ENCODE data around the gene PSD2. TPM values are rescaled to one million over a fixed set of nuclear protein-coding genes. Genes with fewer than 3 reads are reported as not detected.

Gene PSD2
- total RNA-seq, 1 experiment from 2014 or later: 0.22 TPM

DNA sequence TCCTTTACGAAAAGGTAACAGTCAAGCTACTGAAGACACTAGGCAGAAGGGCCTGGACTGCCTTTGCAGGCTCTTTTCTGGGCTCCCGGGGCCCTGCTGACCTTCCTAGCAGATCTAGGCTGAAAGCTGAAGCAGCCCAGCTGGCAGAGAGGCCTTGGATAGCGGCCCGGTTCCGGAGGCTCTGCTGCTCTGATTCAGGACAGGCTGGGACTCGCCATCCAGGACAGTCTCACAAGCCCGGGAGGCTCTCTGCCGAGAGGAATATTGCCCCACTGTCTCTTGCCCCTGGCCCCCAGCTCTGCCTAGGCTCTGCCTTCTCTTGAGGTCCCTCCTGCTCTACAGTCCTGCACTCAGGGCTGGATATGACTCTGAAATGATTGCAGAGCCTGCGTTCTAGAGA is 67.8 kb downstream of the PSD2 start:
- H3K9ac ChIP-seq (ENCODE audit: extremely low read depth, insufficient read length, low read length): no peak overlapping the region
- H2BK12ac ChIP-seq (ENCODE audit: insufficient read length, low read depth, low read length): no peak overlapping the region
- no peak overlapping the region for H3K14ac ChIP-seq (ENCODE audit: insufficient read depth, low read length)
- H3K36me3 Mint-ChIP-seq (ENCODE audit: insufficient read depth in 1 of 3, low read depth in 3 of 3): no peaks in the 10 kb centered on the region
- H4K5ac ChIP-seq (ENCODE audit: insufficient read length, low read depth, low read length): no peak overlapping the region
- no peak overlapping the region for H3K18ac ChIP-seq (ENCODE audit: insufficient read length, low read depth, low read length)
- no peaks in the 10 kb centered on the region for H4K20me1 ChIP-seq (ENCODE audit: control insufficient read depth, insufficient read depth, insufficient read length)
- no CpG with 5 or more reads among the region's 9 CpGs for WGBS (ENCODE audit: extremely low coverage, insufficient read length, low lambda C conversion rate)
- H2BK5ac ChIP-seq (ENCODE audit: insufficient read length, low read length): no peak overlapping the region
- no peak overlapping the region for H4K8ac ChIP-seq (replicated peaks; ENCODE audit: insufficient read length, low read depth, low read length)
- H3K23me2 ChIP-seq (ENCODE audit: insufficient read length, low read depth, low read length, poor library complexity, severe bottlenecking): no peaks in the 10 kb centered on the region
- H3T11ph ChIP-seq (ENCODE audit: low read length): no peak overlapping the region
- H3K27ac Mint-ChIP-seq: no peak overlapping the region
- H3K27ac ChIP-seq (ENCODE audit: insufficient read length, low read depth, low read length): no peak overlapping the region
- DNase-seq: no peak
- H4K91ac ChIP-seq (ENCODE audit: insufficient read length, low read depth, low read length): no peak overlapping the region
- H3K9me3 ChIP-seq (ENCODE audit: control insufficient read depth, low read depth, low read length): no peaks in the 10 kb centered on the region
- H3K79me2 ChIP-seq (ENCODE audit: insufficient read depth, low read length): no peaks in the 10 kb centered on the region
- H3K56ac ChIP-seq (ENCODE audit: insufficient read length, low read depth, low read length): no peak overlapping the region
- peaks cover 5 to 15% of the 10 kb centered on the region in 2 experiments for H3K4me1 Mint-ChIP-seq
- no peak overlapping the region for H2AK5ac ChIP-seq (ENCODE audit: insufficient read length, low read length)
- H3K4me3 Mint-ChIP-seq: no peak overlapping the region
- H2BK20ac ChIP-seq (ENCODE audit: low read depth, low read length, poor library complexity, severe bottlenecking): no peak overlapping the region
- no peaks in the 10 kb centered on the region for H3K9me3 Mint-ChIP-seq
- TF ChIP-seq, protein P1, sequence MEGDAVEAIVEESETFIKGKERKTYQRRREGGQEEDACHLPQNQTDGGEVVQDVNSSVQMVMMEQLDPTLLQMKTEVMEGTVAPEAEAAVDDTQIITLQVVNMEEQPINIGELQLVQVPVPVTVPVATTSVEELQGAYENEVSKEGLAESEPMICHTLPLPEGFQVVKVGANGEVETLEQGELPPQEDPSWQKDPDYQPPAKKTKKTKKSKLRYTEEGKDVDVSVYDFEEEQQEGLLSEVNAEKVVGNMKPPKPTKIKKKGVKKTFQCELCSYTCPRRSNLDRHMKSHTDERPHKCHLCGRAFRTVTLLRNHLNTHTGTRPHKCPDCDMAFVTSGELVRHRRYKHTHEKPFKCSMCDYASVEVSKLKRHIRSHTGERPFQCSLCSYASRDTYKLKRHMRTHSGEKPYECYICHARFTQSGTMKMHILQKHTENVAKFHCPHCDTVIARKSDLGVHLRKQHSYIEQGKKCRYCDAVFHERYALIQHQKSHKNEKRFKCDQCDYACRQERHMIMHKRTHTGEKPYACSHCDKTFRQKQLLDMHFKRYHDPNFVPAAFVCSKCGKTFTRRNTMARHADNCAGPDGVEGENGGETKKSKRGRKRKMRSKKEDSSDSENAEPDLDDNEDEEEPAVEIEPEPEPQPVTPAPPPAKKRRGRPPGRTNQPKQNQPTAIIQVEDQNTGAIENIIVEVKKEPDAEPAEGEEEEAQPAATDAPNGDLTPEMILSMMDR (conservative IDR thresholded peaks at IDR 0.05): no peak
- H2BK120ac ChIP-seq (ENCODE audit: low read depth, low read length, poor library complexity, severe bottlenecking): no peak overlapping the region
- no peak overlapping the region for H2AFZ ChIP-seq (ENCODE audit: low read length)
- H3K27me3 ChIP-seq (ENCODE audit: insufficient read depth, low read length): no peaks in the 10 kb centered on the region
- no peak overlapping the region for H2BK15ac ChIP-seq (ENCODE audit: low read depth, low read length)
- no peak overlapping the region for H3K4ac ChIP-seq (ENCODE audit: low read depth, low read length)
- no peak overlapping the region for H3K4me2 ChIP-seq (ENCODE audit: insufficient read depth, insufficient read length, low read length)
- H3K4me1 ChIP-seq (ENCODE audit: insufficient read depth, low read length): no peaks in the 10 kb centered on the region
- peaks cover 46% of the 10 kb centered on the region for H3K27me3 Mint-ChIP-seq (ENCODE audit: low read depth)
- no peaks in the 10 kb centered on the region for H3K79me1 ChIP-seq (ENCODE audit: insufficient read depth, low read depth, low read length, poor library complexity, severe bottlenecking)
- no peak overlapping the region for H3K23ac ChIP-seq (ENCODE audit: insufficient read length, low read depth, low read length)

All from H9 (cell line).